Left hindlimb (tissue), 1 donor: ENCODE measurements around the gene ZNF521.
"Not testable (repeated sequence)": the region's sequence is repeated elsewhere in the genome, so short reads cannot be mapped to it uniquely, and the experiment has no call there.

Source experiments
- DNase-seq: peaks from one replicate; pipeline ENCODE4 v3.0.0-alpha.2; 2018

Gene ZNF521

GRCh38 chr18:25288340-25288938 lies 63.5 kb downstream of the ZNF521 start:
- no peak for DNase-seq

DNA sequence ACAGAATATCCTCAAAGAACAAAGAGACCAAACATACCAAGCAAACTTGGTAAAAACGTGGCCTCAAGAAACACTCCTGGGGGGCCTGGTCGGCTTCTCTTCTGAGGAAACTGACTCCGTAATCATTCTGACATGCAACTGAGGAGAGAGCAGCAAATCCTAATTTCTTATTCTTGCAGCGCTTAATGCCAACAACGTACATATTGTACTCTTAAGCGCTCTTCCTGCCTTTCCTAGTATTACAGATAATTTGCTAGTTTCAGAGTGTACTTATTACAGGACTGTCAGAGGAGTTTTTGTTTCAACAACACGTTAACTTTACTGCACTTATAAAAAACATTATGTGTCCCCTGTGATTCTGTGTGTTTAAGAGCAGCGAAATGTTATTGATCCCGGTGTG lies 64.9 kb downstream of the ZNF521 start:
- DNase-seq = no peak

DNA sequence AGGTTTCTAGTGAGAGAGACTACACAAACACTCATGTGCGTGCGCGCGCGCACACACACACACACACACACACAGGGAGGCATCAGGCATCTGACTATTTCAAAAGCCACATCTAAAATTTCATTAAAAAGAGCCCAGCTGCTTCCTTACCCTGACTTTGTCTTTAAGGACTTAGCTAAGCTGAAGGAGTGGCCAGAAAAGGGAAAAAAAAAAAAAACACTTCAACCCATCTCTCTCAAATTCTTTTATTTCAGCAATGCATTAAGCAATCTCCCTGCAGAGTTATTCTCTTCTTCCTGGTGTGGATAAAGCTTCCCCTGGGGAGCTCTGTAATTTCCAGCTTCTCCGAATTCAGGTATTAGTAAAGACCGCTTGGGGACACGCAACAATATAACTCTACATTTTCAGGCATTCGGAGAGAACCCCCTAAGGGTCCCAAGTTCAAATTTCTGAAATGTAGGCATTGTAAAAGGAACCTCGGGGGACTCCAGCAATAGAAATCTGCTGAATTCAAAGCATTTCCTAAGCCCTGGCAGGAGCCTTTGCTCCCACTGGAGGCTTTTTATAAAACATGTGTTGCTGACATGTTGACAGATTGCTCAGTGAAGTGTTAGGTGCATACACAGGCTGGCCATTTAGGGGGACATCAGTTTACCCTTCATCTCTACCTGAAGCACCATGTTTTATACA lies 67.0 kb downstream of the ZNF521 start:
- peak; percentile 42 for DNase-seq

DNA sequence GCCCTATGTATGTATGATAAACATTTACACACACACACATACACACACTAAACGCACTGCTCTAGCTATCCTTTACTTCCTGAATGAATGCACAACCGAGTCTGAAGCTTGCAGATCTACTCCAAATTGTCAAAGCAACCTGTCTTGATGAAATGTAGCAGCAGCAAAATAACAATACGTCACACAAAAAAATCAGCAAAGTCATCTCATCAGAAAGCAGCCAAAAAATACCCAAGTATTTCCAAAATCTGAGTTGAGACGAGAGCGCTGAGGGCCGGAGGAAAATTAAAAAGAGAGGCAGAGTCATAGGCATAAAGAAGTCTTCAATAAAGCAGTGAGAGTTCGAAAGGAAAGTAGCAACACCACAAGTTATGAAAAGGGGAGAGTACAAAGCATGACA lies 67.7 kb downstream of the ZNF521 start:
- DNase-seq = no peak

DNA sequence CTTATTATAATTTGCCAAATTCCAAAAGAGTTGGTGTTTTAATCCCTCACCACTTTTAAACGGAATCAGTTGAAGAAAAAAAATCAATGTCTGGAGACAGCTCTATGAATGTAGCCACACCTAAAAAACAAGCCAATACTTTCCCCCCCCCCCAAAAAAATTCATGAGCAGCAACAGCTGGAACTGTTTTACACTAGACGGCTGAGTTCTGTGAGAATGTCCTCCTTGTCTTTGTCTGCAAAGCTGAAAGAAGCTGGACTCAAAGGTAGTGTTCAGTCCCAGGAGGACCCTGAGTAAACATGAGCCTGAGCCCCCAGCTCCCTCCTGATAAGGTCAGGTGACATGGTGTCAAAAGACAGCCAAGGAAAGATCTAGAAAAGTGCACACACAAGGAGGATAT lies 68.2 kb downstream of the ZNF521 start:
- no peak for DNase-seq

DNA sequence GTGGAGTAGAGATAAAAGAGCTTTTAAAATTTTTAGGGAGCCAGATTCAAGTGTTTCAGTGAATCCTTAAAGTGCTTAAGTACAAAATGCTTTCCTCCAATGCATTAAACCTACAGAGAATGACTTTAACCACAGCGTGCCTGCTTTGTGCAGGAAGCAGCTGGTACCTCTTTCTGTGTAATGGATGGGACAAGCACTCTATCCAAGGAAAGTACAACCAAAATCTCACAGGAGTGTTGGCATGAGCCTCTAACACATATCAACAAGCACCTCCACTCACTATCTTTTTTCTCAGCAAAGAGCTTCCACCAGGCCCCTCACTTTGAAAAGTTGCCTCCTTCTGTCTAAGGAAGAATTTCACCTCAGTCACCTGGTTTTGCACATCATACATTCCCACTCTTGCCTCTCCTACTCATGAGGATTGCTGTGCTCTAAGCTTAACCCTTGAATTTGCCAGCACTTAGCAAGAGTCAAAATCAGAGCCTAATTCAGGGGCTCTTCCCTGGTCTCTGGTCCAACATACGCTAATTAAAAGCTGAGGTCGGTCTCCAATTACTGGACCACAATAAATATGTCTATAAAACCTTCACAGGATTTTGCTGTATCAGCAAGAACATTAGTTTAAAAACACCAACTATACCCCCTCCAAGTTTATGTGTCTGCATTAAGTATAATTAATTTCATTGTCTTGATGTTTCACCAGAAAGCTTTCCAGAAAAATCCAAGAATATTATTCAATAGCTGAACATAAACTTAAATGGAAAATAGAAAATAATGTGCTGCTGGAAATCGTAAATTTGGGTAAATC lies 68.9 kb downstream of the ZNF521 start:
- no peak for DNase-seq

DNA sequence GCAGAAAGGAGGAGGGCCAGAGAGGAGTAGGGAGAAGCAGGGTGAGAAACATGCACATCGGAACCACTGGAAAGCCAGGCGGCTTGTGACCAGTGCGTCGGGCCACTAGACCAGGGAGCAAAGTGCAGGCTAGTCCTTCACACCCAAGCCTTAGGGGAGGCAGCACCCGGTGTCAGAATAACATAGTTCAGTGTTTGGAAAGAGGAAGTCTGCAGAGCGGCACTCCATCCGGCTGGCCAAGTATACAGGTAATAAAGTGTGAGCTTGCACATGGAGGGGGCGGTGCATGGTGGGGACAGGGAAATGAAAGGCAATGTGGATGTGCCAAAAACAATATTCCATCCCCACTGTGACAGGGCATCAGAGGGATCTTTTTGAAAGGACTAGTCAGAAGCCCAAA lies 69.7 kb downstream of the ZNF521 start:
- DNase-seq = no peak

DNA sequence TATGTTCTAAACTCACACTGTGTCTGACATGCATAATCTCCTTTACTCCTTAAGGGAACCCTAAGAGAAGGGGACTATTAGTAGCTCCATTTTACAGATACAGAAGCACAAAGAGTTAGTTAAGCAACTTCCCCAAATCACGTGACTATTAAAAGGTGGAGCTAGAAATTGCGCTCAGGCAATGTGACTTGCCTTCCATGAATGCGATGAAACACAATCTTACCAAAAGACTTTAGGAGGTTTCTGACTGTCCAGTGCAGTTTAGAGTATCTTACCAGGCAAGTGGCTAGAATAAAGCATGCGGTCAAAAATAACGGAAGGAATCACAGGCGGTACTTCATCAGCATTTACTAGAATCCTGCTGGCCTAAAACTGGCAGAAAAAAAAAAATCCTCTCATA lies 70.4 kb downstream of the ZNF521 start:
- DNase-seq = no peak

- no peak for DNase-seq
These were observed 72.0 kb downstream of the ZNF521 start for GRCh38 chr18:25279961-25280360.

- DNase-seq = no peak
These were observed 72.4 kb downstream of the ZNF521 start for GRCh38 chr18:25279556-25279955.

DNA sequence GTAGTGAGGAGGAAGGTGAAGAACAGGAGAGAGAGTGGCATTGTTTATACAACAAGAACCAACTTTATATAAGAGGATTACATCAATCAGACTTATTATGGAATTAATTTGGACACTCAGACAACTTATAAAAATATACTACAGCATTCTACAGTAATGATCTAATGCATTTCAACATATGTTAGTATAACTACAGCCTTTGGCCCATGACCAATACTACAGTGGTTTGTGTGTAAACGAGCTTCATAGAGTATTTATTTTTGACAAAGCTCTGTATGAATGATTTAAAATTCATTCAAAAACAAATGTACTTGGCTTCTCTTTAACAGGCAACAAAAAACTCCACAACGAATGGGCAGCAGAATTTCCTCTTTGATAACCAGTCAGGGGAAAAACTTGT lies 72.8 kb downstream of the ZNF521 start:
- no peak for DNase-seq

GRCh38 chr18:25278394-25278793 lies 73.6 kb downstream of the ZNF521 start:
- DNase-seq = no peak

DNA sequence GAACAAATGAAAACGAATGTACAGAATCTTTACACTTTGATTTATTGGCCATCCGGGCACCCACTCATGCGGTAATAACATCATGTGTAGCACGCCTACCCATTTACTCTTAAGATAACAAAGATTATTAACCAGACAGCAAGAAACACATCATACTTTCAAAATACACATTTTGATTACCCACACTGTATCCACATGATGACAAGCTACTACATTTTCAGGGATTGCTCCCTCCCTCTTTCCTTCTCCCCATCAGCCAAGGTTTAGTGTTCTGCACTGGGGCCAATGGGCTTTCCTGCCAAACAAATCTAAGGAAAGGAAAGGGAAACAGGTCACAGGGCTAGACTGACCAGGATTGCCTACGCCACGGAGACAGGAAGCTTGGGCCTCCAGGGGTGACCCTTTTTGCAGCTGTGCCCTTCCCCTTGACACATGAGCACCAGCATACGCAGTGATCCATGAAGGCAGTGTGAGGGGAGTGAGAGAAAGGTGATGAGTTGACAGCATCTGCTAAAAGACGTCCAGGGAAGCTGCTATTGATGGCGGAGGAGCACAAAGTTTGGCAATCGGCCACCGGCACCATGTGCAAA lies 76.5 kb downstream of the ZNF521 start:
- peak; percentile 70 for DNase-seq

DNA sequence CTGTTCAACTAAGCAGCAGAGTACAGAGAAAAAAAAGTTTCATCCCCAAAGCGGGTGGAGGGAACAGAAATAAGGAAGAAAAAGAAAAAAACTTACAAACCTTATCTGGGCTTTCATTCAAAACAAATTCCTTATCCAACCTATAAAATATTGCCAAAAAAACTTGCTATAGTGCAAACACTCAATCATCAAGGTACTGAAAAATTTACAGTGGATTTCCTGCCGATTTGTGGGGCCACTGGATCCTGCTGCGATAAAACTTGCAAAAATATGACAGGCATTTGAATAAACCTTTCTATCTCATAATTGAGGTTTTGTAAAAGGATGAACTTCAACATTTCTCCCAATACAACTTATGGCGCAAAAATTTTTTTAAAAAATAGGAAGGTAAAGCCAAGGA lies 77.0 kb downstream of the ZNF521 start:
- DNase-seq = no peak

DNA sequence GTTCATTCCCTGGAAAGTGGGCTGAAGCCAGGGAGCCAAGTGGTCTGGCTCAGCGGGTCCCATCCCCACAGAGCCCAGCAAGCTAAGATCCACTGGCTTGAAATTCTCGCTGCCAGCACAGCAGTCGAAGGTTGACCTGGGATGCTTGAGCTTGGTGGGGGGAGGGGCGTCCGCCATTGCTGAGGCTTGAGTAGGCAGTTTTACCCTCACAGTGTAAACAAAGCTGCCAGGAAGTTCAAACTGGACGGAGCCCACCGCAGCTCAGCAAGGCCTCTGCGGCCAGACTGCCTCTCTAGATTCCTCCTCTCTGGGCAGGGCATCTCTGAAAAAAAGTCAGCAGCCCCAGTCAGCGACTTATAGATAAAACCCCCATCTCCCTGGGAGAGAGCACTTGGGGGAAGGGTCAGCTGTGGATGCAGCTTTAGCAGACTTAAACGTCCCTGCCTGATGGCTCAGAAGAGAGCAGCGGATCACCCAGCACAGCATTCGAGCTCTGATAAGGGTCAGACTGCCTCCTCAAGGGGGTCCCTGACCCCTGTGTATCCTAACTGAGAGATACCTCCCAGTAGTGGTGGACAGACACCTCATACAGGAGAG lies 84.9 kb downstream of the ZNF521 start:
- DNase-seq = not testable (repeated sequence)

DNA sequence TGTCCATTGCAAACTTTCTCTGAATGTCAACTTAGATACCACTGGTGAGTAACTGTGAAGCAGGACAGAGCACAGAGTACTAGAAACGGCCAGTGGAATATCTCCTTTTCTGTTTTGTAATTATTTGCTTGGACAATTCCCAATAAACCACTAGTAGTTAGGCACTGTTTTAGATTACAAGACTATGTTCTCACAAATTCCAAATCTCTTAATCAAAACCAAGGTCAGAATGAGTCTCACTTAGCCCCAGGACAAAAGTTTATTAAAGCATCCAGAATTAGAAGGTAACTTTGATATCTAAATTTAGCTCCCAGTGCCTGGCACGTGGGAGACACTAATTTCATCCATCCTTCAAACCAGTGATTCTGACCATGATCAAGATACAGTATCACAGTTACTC lies 89.0 kb downstream of the ZNF521 start:
- no peak for DNase-seq

- DNase-seq = no peak
These were observed 90.2 kb downstream of the ZNF521 start for GRCh38 chr18:25261768-25262167.

DNA sequence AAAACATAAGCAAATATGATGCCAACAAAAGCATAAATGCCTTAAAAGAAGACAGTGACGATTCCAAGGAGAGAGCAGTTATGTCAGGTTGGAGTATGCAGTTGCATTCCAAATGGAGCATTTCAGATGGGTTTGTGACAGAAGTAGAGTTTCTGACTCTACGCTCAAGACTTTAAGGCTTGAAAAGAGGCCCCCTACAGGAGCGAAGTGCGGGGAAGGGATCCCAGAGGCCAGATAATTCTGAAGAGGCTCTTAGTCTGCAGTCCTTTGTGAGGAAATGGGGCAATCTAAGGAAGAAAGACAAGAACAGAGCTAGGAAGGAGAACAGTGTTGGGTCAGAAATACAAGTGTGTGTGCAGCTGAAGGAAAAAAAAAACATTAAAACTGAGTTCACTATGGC lies 95.5 kb downstream of the ZNF521 start:
- no peak for DNase-seq

GRCh38 chr18:25253779-25254178 lies 98.2 kb downstream of the ZNF521 start:
- DNase-seq = no peak

- DNase-seq = no peak
These were observed 98.8 kb downstream of the ZNF521 start for GRCh38 chr18:25253136-25253535.

- no peak for DNase-seq
These were observed 100.9 kb downstream of the ZNF521 start for GRCh38 chr18:25251068-25251467.

GRCh38 chr18:25250474-25250851 lies 101.5 kb downstream of the ZNF521 start:
- no peak for DNase-seq

DNA sequence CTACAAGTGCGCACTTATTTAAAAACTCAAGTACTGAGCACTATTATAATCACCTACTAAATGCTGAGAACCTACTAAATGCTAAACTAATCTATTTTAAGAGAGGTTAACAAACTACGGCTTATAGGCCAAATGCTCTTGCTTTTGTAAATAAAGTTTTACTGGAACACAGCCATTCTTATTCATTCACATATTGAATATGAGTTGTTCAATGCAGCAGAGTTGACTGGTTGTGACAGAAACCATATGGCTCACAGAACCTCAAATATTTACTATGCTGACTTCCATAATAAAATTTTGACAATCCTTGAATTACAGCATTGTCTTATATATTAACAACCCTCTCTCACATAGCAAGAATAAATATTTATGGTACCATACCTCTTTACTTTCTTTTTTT lies 103.2 kb downstream of the ZNF521 start:
- no peak for DNase-seq
